ENCODE data around the gene SLC24A2. TPM values are rescaled to one million over a fixed set of nuclear protein-coding genes. Genes with fewer than 3 reads are reported as not detected.
A peak's percentile ranks its signal among the peaks of the same experiment; 100 is the strongest.

Gene SLC24A2
- total and polyA plus RNA-seq, 2 experiments from 2014 or later: 3.5 to 7.1 TPM

GRCh38 chr9:19812194-19812593, 23.4 kb upstream of the SLC24A2 start:
- Histone ChIP-seq H3F3A (replicated peaks; ENCODE audit: low read depth) (no peaks in the 10 kb centered on the region), H4K20me1 (replicated peaks; ENCODE audit: insufficient read depth) (no peaks in the 10 kb centered on the region), H3K27ac (ENCODE audit: low read depth) (no peak overlapping the region), H3K4me2 (no peak overlapping the region), H3K79me2 (replicated peaks; ENCODE audit: insufficient read depth) (no peaks in the 10 kb centered on the region), H2AFZ (no peak overlapping the region), H3K4me3 (no peak overlapping the region), H3K36me3 (ENCODE audit: insufficient read depth) (peaks cover 3% of the 10 kb centered on the region; the same call in 1 of the 2 replicates), H3K4me1 (ENCODE audit: insufficient read depth) (peaks cover 14% of the 10 kb centered on the region), H3K27me3 (ENCODE audit: insufficient read depth) (no peaks in the 10 kb centered on the region), H3K9me2 (ENCODE audit: insufficient read depth) (no peaks in the 10 kb centered on the region)
- Mint-ChIP-seq H3K36me3 (ENCODE audit: low read depth) (peaks cover 58% of the 10 kb centered on the region), H3K9me3 (peaks cover 59% of the 10 kb centered on the region), H3K4me3 (no peak overlapping the region), H3K27me3 (ENCODE audit: insufficient read depth, low read depth, poor library complexity) (peaks cover 4% of the 10 kb centered on the region), H3K4me1 (peaks cover 29% of the 10 kb centered on the region), H3K27ac (no peak overlapping the region)
- no peak for DNase-seq (ENCODE audit: low spot score)
- ATAC-seq: no peak
- no peak for TF ChIP-seq REST (IDR thresholded peaks at IDR 0.05; ENCODE audit: unreplicated experiment)
- no peak for TF ChIP-seq EZH2 (IDR thresholded peaks at IDR 0.05; ENCODE audit: low read depth, unreplicated experiment)
- no peak for TF ChIP-seq ZNF114 (CRISPR knock-in tag; IDR thresholded peaks at IDR 0.05)
- no peak for TF ChIP-seq ETS1 (IDR thresholded peaks at IDR 0.05)
- no peak for TF ChIP-seq ZNF331 (CRISPR knock-in tag; IDR thresholded peaks at IDR 0.05; ENCODE audit: low read depth)
- no peak for TF ChIP-seq STAT1 (IDR thresholded peaks at IDR 0.05; ENCODE audit: unreplicated experiment)

- no peak overlapping the region for H3K27ac ChIP-seq (ENCODE audit: low read depth)
- TF ChIP-seq JUNB (IDR thresholded peaks at IDR 0.05; ENCODE audit: unreplicated experiment): no peak
- no peak for TF ChIP-seq CTCF (conservative IDR thresholded peaks at IDR 0.05; ENCODE audit: low read depth in 2 of 2)
- no peak for TF ChIP-seq ETS1 (IDR thresholded peaks at IDR 0.05)
- TF ChIP-seq NANOG (IDR thresholded peaks at IDR 0.05; ENCODE audit: borderline replicate concordance): no peak
- no peak for TF ChIP-seq ZNF331 (CRISPR knock-in tag; IDR thresholded peaks at IDR 0.05; ENCODE audit: low read depth)
- TF ChIP-seq EZH2 (IDR thresholded peaks at IDR 0.05; ENCODE audit: low read depth, unreplicated experiment): no peak
- TF ChIP-seq EZH2phosphoT487 (IDR thresholded peaks at IDR 0.05; ENCODE audit: unreplicated experiment): no peak
- TF ChIP-seq POLR2AphosphoS5 (IDR thresholded peaks at IDR 0.05; ENCODE audit: low read depth): no peak
- TF ChIP-seq REST (IDR thresholded peaks at IDR 0.05; ENCODE audit: unreplicated experiment): no peak
- no peak for TF ChIP-seq STAT1 (IDR thresholded peaks at IDR 0.05; ENCODE audit: unreplicated experiment)
- no peak for TF ChIP-seq ZNF114 (CRISPR knock-in tag; IDR thresholded peaks at IDR 0.05)
Measured at GRCh38 chr9:19809422-19810269, 20.8 kb upstream of the SLC24A2 start.

More at GRCh38 chr9:19809422-19810269, 20.8 kb upstream of the SLC24A2 start:
- H3K4me3 ChIP-seq: no peak overlapping the region
- no peaks in the 10 kb centered on the region for H4K20me1 ChIP-seq (replicated peaks; ENCODE audit: insufficient read depth)
- peaks cover 3% of the 10 kb centered on the region; the same call in 1 of the 2 replicates for H3K36me3 ChIP-seq (ENCODE audit: insufficient read depth)
- H3K9me3 Mint-ChIP-seq: peaks cover 40% of the 10 kb centered on the region
- peak overlapping the region; percentile 44 for H3K27ac Mint-ChIP-seq
- H3K79me2 ChIP-seq (replicated peaks; ENCODE audit: insufficient read depth): no peaks in the 10 kb centered on the region
- DNase-seq (ENCODE audit: low spot score) (no peak), ATAC-seq (no peak)
- peaks cover 38% of the 10 kb centered on the region for H3K36me3 Mint-ChIP-seq (ENCODE audit: low read depth)
- H3K4me2 ChIP-seq: no peak overlapping the region
- no peaks in the 10 kb centered on the region for H3K27me3 ChIP-seq (ENCODE audit: insufficient read depth)
- no peaks in the 10 kb centered on the region for H3F3A ChIP-seq (replicated peaks; ENCODE audit: low read depth)
- no peak overlapping the region for H2AFZ ChIP-seq
- H3K9me2 ChIP-seq (ENCODE audit: insufficient read depth): no peaks in the 10 kb centered on the region
- peaks cover 4% of the 10 kb centered on the region for H3K27me3 Mint-ChIP-seq (ENCODE audit: insufficient read depth, low read depth, poor library complexity)
- H3K4me3 Mint-ChIP-seq: no peak overlapping the region
- peaks cover 52% of the 10 kb centered on the region for H3K4me1 Mint-ChIP-seq
- H3K4me1 ChIP-seq (ENCODE audit: insufficient read depth): peaks cover 39% of the 10 kb centered on the region

All from GM23338 (cell line).